Testis (tissue), 3 donors: ENCODE results near the gene CTDP1. TPM values are rescaled to one million over a fixed set of nuclear protein-coding genes. Genes with fewer than 3 reads are reported as not detected.

Experiments used
- DNase-seq: peaks from one replicate; pipeline ENCODE4 v3.0.0-alpha.2; 2019
- H3K27ac ChIP-seq, 2 donors: fragments of 200-600 bp; sonication (generic); one replicate each; pipeline ENCODE4 v1.5.1; 2019
- H3K27me3 ChIP-seq: fragments of 200-600 bp; sonication (generic); one replicate; pipeline ENCODE4 v1.5.1; 2019
- H3K36me3 ChIP-seq: fragments of 200-600 bp; sonication (generic); one replicate; pipeline ENCODE4 v1.5.1; 2017; ENCODE audit warnings: low read depth; ENCODE audit errors: missing control alignments
- H3K4me1 ChIP-seq: fragments of 200-600 bp; sonication (generic); one replicate; pipeline ENCODE4 v1.5.1; 2019
- H3K4me3 ChIP-seq, 2 donors: fragments of 200-600 bp; sonication (generic); one replicate each; pipeline ENCODE4 v1.5.1; 2017 to 2019
- H3K9me3 ChIP-seq: fragments of 200-600 bp; sonication (generic); one replicate; pipeline ENCODE4 v1.5.1; 2017
- POLR2A ChIP-seq: fragments of 450-650 bp; IDR thresholded peaks from one replicate; pipeline ENCODE4 v1.6.1; 2017; ENCODE audit warnings: antibody characterized with exemption, mild to moderate bottlenecking, moderate library complexity
- WGBS, 2 donors: methylation state at CpG; one replicate each; pipeline ENCODE4 v1.1.5; 2018; 5-methylcytosine and 5-hydroxymethylcytosine counted together
- intact Hi-C: fragments of 100-400 bp; cut with DNase I; formaldehyde crosslinking; loops from one replicate; pipeline ENCODE4 v1.15.1; 2023; ENCODE audit warnings: low total_unique reads
- polyA plus RNA-seq: library from polyadenylated mRNA; stranded (reverse); fragments of 350-450 nt; fragmentation: Illumina TruSeq; extraction: RNeasy Lipid Tissue Mini Kit (QIAGEN cat#74804); gene quantifications from one replicate; pipeline ENCODE4 v1.2.3, GENCODE V29; 2014; ENCODE audit warnings: low read depth, low replicate concordance; ENCODE audit not compliant: insufficient read depth
- total RNA-seq, 2 donors: library from RNA; depleted of rRNA; stranded (reverse); fragments of >200 nt; gene quantifications; one replicate each; pipeline ENCODE4 v1.2.3, GENCODE V29; 2016
- TF ChIP-seq, protein P1 (sequence below), 3 experiments: fragments of 450-650 bp in 2 of 3; fragments of 200-600 bp in 1 of 3; sonication (generic) in 1 of 3; IDR thresholded peaks; one replicate each; pipeline ENCODE4 v1.5.1; 2016 to 2019; ENCODE audit warnings: antibody characterized with exemption in 3 of 3, mild to moderate bottlenecking in 2 of 3, moderate library complexity in 1 of 3

The CTDP1 gene
- total and polyA plus RNA-seq, 3 donors from 2014 or later = 41.0 to 51.0 (median 47.2) TPM

- TF ChIP-seq POLR2A = no peak
- TF ChIP-seq, protein P1, sequence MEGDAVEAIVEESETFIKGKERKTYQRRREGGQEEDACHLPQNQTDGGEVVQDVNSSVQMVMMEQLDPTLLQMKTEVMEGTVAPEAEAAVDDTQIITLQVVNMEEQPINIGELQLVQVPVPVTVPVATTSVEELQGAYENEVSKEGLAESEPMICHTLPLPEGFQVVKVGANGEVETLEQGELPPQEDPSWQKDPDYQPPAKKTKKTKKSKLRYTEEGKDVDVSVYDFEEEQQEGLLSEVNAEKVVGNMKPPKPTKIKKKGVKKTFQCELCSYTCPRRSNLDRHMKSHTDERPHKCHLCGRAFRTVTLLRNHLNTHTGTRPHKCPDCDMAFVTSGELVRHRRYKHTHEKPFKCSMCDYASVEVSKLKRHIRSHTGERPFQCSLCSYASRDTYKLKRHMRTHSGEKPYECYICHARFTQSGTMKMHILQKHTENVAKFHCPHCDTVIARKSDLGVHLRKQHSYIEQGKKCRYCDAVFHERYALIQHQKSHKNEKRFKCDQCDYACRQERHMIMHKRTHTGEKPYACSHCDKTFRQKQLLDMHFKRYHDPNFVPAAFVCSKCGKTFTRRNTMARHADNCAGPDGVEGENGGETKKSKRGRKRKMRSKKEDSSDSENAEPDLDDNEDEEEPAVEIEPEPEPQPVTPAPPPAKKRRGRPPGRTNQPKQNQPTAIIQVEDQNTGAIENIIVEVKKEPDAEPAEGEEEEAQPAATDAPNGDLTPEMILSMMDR (IDR thresholded peaks at IDR 0.05) = no peak
- DNase-seq = no peak
- Histone ChIP-seq H3K9me3 (no peaks in the 10 kb centered on the region), H3K4me1 (peaks cover 4% of the 10 kb centered on the region), H3K27ac (no peak overlapping the region), H3K27me3 (no peaks in the 10 kb centered on the region), H3K4me3 (no peak overlapping the region), H3K36me3 (no peaks in the 10 kb centered on the region)
- intact Hi-C loops = no loop called here
- WGBS, 2 donors = 83 to 86% methylated on average over 7 of the region's 7 CpGs
Observed at GRCh38 chr18:79685971-79686370, 6.4 kb downstream of the CTDP1 start.

DNA sequence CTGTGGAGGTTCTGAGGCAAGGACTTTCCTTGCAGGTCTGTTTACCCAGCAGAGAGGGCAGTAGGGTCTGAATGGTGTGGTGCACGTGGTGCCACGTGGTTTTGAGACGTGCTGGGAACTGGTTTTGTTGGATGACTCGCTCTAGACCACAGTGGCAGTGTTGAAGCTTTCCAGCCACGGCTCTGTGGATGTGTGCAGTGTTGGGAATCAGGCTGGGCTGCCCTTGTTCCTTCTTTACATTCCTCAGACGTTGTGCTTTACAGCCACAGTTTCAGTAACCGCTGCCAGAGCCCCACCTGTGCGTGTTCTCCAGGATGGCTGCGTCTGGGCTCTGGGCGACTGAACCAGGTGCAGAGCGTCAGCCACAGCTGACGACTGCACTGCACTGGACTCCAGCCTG, 8.2 kb downstream of the CTDP1 start:
- Histone ChIP-seq H3K4me1 (no peaks in the 10 kb centered on the region), H3K36me3 (no peaks in the 10 kb centered on the region), H3K4me3 (no peak overlapping the region), H3K27me3 (no peaks in the 10 kb centered on the region), H3K27ac (no peak overlapping the region), H3K9me3 (no peaks in the 10 kb centered on the region)
- no peak for DNase-seq
- TF ChIP-seq, protein P1 (IDR thresholded peaks at IDR 0.05) = no peak
- TF ChIP-seq POLR2A = no peak
- intact Hi-C loops = no loop called here
- WGBS, 2 donors = 77 to 83% methylated on average over 6 to 12 of the region's 12 CpGs

DNA sequence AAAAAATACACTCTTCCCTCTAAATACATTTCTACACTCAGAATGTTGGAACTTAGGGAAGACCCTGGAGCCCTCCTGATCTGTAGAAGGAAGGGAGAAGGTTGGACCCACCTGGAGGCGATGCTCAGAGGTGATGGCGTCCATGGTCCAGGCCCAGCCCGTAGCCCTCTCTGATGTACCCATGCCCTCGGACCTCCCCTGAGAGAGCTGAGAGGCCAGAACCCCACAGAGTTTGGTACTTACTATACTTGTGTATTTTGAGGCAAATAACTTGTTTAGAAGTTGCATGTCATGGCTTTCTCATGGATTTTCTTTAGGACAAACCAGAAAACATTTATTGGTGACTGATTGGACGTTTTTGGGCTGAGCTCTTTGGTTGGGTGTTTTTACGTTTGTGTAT, 10.5 kb downstream of the CTDP1 start:
- H3K4me1 ChIP-seq = no peaks in the 10 kb centered on the region
- H3K27me3 ChIP-seq = no peaks in the 10 kb centered on the region
- H3K4me3 ChIP-seq = no peak overlapping the region
- no peaks in the 10 kb centered on the region for H3K36me3 ChIP-seq
- intact Hi-C loops = no loop called here
- no peaks in the 10 kb centered on the region for H3K9me3 ChIP-seq
- no peak for DNase-seq
- TF ChIP-seq, protein P1 (IDR thresholded peaks at IDR 0.05) = no peak
- no peak for TF ChIP-seq POLR2A
- H3K27ac ChIP-seq = no peak overlapping the region
- whole genome bisulfite sequencing, 2 donors = 91 to 95% methylated on average over 6 of the region's 6 CpGs

- no peaks in the 10 kb centered on the region for H3K4me1 ChIP-seq
- no peak overlapping the region for H3K4me3 ChIP-seq
- H3K36me3 ChIP-seq = no peaks in the 10 kb centered on the region
- DNase-seq = peak; percentile 13
- intact Hi-C loops = no loop called here
- no peaks in the 10 kb centered on the region for H3K9me3 ChIP-seq
- no peak overlapping the region for H3K27ac ChIP-seq
- H3K27me3 ChIP-seq = no peaks in the 10 kb centered on the region
- TF ChIP-seq POLR2A = no peak
- TF ChIP-seq, protein P1 (IDR thresholded peaks at IDR 0.05) = no peak
- 83 to 85% methylated on average over 30 to 33 of the region's 33 CpGs for WGBS, 2 donors
Observed at GRCh38 chr18:79690586-79691482, 11.2 kb downstream of the CTDP1 start.

DNA sequence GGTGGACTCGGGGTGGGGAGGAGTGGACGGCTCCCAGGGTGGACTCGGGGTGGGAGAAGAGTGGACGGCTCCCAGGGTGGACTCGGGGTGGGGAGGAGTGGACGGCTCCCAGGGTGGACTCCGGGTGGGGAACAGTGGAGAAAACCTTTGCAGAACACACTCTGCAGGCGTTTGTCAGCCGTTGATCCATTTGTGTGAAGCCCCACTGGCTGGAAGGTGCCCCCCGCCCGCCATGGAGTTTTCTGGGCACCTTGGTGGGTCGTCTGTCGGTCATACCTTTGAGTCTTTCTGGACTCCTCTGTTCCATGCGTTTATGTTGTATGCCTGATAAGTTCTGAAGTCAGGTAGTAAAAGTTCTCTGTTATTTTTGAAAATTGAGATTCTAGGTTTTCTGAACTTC, 12.5 kb downstream of the CTDP1 start:
- WGBS, 2 donors = 88 to 94% methylated on average over 10 to 12 of the region's 14 CpGs
- no peaks in the 10 kb centered on the region for H3K36me3 ChIP-seq
- H3K27me3 ChIP-seq = no peaks in the 10 kb centered on the region
- no peak for TF ChIP-seq POLR2A
- TF ChIP-seq, protein P1 (IDR thresholded peaks at IDR 0.05) = no peak
- intact Hi-C loops = no loop called here
- no peak overlapping the region for H3K4me3 ChIP-seq
- no peaks in the 10 kb centered on the region for H3K9me3 ChIP-seq
- DNase-seq = no peak
- H3K27ac ChIP-seq = no peak overlapping the region
- no peaks in the 10 kb centered on the region for H3K4me1 ChIP-seq
